ENCODE results near the gene CFAP69.
"Not testable (repeated sequence)": the region's sequence is repeated elsewhere in the genome, so short reads cannot be mapped to it uniquely, and the experiment has no call there.

CFAP69 gene

DNA sequence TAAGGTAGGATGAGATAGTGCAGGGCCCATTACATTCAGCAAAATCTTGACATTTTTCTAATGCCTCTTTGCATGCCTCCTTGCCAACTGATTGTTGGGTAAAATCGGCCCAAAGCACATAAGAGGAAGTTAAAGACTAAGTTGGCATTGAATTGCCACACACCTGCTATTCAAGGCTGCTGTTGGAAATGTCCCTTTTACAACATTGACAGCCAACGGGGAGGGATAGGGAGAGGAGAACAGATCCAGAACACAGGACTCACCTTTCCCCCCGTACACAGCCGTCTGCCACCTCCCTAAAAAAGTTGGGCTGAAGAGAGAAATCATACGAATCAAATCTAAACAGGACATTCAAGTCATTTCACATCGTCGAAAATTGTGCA lies 75.4 kb downstream of the CFAP69 start:
- peaks cover 4% of the 10 kb centered on the region for H3K4me1 Mint-ChIP-seq
- DNase-seq (no peak), ATAC-seq (no peak)
- H3K36me3 Mint-ChIP-seq (ENCODE audit: low read depth): no peaks in the 10 kb centered on the region
- H3K27ac Mint-ChIP-seq: no peak overlapping the region
- H3K27me3 Mint-ChIP-seq: peaks cover 53% of the 10 kb centered on the region
- H3K4me3 Mint-ChIP-seq: no peak overlapping the region
- no peaks in the 10 kb centered on the region for H3K9me3 Mint-ChIP-seq

DNA sequence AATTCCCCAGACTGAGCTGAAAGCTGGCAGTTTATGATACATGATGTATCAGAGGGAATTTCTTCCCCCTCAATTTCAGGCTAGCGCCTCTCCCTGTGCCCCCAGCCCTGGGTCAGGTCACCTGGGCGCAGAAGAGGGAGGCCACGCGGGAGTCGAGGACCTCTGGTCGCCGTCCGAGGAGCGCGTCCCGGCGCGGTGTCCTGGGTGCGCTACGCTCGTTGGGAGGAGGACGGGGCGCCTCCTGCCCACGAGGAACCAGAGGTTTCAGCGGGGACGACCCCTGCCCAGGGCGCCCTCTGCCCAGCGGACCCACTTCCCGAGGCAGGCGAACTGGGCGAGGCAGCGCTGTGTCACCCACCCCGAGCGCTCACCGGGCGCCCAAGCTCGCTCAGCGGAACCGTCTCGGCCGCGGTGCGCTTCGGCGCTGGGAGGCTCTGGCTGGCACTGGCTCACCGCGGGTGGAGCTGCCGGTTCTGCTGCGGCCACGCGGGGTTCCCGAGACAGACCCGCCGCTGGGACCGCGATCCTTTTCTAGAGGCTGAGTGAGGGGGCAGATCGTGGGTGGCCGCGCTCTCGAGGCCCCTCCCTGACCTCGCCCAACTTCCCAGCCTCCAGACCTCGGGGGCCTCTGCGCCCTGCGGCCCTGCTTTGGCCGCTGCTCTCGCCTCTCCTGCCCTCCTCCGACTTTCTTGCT lies 76.0 kb downstream of the CFAP69 start, which contains the start of gene FAM237B:
FAM237B (minus strand) TSS at position 504 of the 694 bp plus-strand sequence. CDS start 1,556 bp downstream, outside the sequence.
- ATAC-seq: no peak
- Mint-ChIP-seq H3K36me3 (ENCODE audit: low read depth) (no peaks in the 10 kb centered on the region), H3K27ac (no peak within 1 kb of the TSS), H3K4me1 (peaks cover 4% of the 10 kb centered on the region), H3K4me3 (no peak within 1 kb of the TSS), H3K9me3 (no peaks in the 10 kb centered on the region), H3K27me3 (peaks cover 53% of the 10 kb centered on the region)
- no peak for DNase-seq

DNA sequence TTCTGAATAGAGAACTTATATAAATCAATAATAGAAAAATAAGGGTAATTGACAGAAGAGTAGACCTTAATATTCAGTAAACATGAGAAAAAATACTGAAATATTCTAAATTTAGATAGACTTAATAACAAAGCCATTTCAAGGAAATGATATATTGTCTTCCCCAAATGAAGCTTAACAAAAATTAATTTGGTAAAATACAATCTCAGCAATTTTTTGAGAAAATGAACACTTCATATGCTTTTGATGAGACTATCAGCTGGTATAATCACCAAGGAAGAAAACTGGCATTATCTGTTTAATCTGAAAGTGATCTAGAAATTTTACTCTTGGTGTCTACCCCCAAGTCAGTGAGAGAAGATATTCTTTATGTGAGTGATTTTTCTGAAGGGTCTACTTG lies 77.9 kb downstream of the CFAP69 start:
- ATAC-seq: no peak
- Mint-ChIP-seq H3K4me1 (peaks cover 4% of the 10 kb centered on the region), H3K9me3 (no peaks in the 10 kb centered on the region), H3K27ac (no peak overlapping the region), H3K27me3 (peaks cover 43% of the 10 kb centered on the region), H3K4me3 (no peak overlapping the region), H3K36me3 (ENCODE audit: low read depth) (no peaks in the 10 kb centered on the region)
- DNase-seq: no peak

DNA sequence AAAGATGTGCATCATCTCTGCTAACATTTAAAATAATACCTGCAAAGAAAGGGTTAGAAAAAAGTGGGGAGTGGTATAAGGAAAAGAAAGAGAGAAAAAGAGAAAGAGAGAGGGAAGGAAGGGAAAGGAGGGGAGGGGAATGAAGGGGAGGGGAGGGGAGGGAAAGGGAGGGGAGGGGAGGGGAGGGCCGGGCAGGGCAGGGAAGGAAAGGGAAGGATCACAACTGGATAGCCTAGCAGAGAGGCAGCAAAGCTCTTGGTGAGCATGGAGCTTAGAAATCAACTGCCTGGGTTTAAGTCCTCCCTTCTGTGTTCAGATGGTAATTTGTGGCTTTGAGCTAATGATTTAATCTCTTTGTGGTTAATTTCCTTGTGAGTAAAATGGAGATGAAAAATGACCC lies 81.5 kb downstream of the CFAP69 start:
- DNase-seq: no peak
- Mint-ChIP-seq H3K4me3 (no peak overlapping the region), H3K27ac (no peak overlapping the region), H3K9me3 (no peaks in the 10 kb centered on the region), H3K4me1 (peaks cover 1% of the 10 kb centered on the region), H3K27me3 (peaks cover 20% of the 10 kb centered on the region), H3K36me3 (ENCODE audit: low read depth) (no peaks in the 10 kb centered on the region)
- ATAC-seq: no peak

DNA sequence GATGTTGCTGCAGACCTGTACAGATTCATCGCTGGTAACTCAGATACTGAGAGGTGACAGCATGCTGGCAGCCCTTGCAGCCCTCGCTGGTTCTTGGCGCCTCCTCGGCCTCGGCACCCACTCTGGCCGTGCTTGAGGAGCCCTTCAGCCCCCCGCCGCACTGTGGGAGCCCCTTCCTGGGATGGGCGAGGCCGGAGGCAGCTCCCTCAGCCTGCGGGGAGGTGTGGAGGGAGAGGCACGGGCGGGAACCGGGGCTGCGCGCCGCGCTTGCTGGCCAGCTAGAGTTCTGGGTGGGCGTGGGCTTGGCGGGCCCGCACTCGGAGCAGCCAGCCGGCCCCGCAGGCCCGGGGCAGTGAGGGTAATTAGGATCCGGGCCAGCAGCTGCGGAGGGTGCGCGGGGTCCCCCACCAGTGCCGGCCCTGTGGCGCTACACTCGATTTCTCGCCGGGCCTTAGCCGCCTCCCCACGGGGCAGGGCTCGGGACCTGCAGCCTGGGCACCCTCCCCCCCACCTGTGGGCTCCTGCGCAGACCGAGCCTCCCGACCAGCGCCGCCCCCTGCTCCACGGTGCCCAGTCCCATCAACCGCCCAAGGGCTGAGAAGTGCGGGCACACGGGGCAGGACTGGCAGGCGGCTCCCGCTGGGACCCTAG lies 89.3 kb downstream of the CFAP69 start:
- H3K4me3 Mint-ChIP-seq: no peak overlapping the region
- H3K9me3 Mint-ChIP-seq: no peaks in the 10 kb centered on the region
- H3K4me1 Mint-ChIP-seq: no peaks in the 10 kb centered on the region
- DNase-seq (no peak), ATAC-seq (no peak)
- no peaks in the 10 kb centered on the region for H3K36me3 Mint-ChIP-seq (ENCODE audit: low read depth)
- peaks cover 4% of the 10 kb centered on the region for H3K27me3 Mint-ChIP-seq
- no peak overlapping the region for H3K27ac Mint-ChIP-seq

DNA sequence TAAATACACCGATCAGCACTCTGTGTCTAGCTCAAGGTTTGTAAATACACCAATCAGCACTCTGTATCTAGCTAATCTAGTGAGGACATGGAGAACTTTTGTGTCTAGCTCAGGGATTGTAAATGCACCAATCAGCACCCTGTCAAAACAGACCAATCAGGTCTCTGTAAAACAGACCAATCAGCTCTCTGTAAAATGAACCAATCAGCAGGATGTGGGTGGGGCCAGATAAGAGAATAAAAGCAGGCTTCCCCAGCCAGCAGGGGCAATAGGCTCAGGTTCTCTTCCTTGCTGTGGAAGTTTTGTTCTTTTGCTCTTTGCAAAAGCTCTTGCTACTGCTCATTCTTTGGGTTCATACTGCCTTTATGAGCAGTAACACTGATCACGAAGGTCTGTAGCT lies 90.0 kb downstream of the CFAP69 start:
- H3K4me3 Mint-ChIP-seq; ATAC-seq; H3K4me1 Mint-ChIP-seq; DNase-seq; H3K9me3 Mint-ChIP-seq; H3K27me3 Mint-ChIP-seq; H3K27ac Mint-ChIP-seq; H3K36me3 Mint-ChIP-seq (ENCODE audit: low read depth): not testable (repeated sequence)

DNA sequence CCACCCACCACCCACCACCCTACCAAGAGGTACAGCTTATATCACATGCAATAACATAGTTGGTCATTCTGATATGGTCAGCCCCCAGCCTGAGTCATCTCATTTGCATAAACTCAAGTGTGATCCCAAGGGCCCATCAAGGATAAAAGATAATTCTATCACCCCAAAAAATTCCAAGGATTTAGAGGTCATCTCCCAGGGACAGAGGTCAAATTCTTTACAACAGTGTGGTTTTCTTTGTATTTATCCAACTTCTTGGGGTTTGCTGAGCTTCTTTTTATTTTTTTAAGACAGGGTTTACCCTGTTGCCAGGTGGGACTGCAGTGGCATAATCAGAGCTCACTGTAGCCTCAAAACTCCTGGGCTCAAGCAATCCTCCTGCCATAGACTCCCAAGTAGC lies 92.1 kb downstream of the CFAP69 start:
- Mint-ChIP-seq H3K4me1 (no peaks in the 10 kb centered on the region), H3K27ac (no peak overlapping the region), H3K36me3 (ENCODE audit: low read depth) (no peaks in the 10 kb centered on the region), H3K9me3 (no peaks in the 10 kb centered on the region), H3K4me3 (no peak overlapping the region), H3K27me3 (peaks cover 2% of the 10 kb centered on the region)
- ATAC-seq: no peak
- DNase-seq: no peak

DNA sequence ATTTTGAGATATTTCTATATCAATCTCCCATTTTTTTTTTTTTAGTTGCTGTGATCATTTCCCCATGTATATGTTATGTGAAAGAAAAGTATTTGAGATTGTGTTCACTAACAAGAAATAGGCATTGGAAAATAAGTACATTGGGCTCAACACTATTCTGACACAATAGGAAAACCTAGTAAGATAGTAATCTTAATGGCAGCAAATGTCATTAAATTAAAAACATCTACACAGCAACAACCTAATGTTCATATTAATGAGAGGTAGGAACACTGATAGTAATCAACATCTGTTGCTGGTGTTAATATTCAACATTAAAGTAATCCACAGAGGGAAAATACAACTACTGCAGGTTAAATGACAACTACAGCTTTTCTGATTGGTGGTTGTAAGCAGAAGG lies 100.0 kb downstream of the CFAP69 start:
- H3K27ac Mint-ChIP-seq: peak overlapping the region; percentile 96
- DNase-seq (no peak), ATAC-seq (no peak)
- peaks cover 4% of the 10 kb centered on the region for H3K9me3 Mint-ChIP-seq
- H3K4me1 Mint-ChIP-seq: peaks cover 38% of the 10 kb centered on the region
- H3K36me3 Mint-ChIP-seq (ENCODE audit: low read depth): peaks cover 17% of the 10 kb centered on the region
- peak overlapping the region; percentile 90 for H3K4me3 Mint-ChIP-seq
- peaks cover 1% of the 10 kb centered on the region for H3K27me3 Mint-ChIP-seq

DNA sequence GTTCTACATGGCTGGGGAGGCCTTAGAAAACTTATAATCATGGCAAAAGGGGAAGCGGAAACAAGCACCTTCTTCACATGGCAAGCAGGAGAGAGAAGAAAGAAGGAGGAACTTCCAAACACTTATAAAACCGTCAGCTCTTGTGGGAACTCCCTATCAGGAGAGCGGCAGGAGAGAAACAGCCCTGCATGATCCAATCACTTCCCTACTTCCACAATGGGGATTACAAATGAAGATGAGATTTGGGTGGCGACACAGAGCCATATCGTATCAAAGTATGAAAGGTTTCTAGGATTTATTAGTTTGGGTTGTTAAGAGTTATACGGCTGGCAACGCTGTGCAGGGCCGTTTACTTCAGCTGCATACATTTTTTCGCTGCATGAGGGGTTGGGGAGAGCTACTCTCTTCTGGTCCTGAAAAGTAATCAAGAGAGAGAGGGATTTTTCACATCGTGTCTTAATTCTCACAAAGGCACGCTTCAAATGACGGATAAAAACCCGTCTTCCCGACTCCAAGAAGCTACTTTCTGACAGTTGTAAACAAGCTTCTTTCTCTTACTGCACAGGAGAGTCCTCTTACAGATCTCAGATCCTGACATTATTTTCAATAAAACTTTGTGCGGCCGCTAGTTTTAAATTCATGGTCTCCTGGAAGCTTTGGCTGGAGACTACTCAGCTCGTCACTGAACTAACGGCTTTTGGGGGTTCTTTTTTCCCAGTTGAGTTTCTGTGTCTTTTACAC lies 100.8 kb downstream of the CFAP69 start:
- ATAC-seq: no peak
- Mint-ChIP-seq H3K4me3 (peak overlapping the region; percentile 90), H3K9me3 (peaks cover 4% of the 10 kb centered on the region), H3K27me3 (peaks cover 1% of the 10 kb centered on the region), H3K27ac (peak overlapping the region; percentile 96), H3K4me1 (peaks cover 44% of the 10 kb centered on the region), H3K36me3 (ENCODE audit: low read depth) (peaks cover 23% of the 10 kb centered on the region)
- no peak for DNase-seq

DNA sequence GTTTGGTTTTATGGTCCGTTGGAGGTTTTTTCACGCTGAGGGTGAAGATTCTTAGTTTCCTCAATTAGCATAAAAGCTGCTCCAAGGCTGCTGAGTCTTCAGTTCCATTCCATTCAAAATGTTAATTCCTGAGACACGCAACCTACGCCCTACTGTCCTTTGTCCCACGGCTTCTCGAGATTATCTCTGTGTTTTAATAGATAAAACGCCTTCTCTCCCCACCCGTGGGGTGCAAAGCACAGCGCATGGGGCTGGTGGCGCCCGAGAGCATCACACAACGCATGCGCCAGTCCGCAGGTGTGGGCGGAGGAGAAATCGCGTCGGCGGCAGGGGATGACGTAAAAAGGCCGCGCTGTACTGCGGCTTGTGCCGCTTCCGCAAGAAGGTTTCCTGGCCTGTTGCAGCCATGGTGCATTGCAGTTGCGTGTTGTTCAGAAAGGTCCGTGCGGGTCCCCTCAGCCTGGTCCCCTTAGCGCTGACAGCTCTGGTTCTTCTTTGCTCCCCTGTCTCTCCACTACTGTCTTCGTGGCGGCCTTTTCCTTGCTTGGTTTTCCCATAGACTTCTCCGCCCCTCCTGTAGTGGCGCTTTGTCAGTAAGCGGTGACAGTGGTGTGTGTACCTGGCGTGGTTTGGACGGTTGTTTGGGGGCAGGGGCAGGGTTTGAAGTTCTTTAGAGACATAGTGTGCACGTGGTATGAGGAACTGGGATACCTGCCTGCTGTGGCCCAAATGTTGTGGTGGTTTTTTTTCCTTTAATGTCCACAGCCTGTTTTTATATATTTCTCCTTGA lies 101.6 kb downstream of the CFAP69 start, which contains the start of gene GTPBP10:
GTPBP10 (plus strand) TSS at position 381 of the 790 bp plus-strand sequence; CDS start at position 407, 26 bp downstream.
- DNase-seq: peak; percentile 96
- peaks cover 48% of the 10 kb centered on the region for H3K4me1 Mint-ChIP-seq
- H3K36me3 Mint-ChIP-seq (ENCODE audit: low read depth): peaks cover 24% of the 10 kb centered on the region

DNA sequence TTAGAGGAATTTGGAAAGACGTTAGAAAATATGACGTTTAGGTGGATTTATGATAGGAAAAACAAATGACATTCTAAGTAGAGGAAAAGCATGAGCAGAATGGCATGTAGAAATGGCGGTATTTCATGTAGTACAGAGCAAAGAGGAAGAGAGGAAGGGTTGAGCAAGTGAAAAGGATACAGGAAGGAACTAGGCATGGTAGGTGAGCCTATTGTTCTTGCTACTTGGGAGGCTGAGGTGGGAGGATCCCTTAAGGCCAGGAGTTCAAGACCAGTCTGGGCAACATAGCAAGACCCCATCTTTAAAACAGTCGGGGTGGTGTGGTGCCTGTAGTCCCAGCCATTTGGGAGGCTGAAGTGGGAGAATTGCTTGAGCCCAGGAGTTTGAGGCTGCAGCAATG lies 102.8 kb downstream of the CFAP69 start:
- Mint-ChIP-seq H3K27me3 (peaks cover 1% of the 10 kb centered on the region), H3K4me1 (peaks cover 54% of the 10 kb centered on the region), H3K4me3 (peak overlapping the region; percentile 90), H3K36me3 (ENCODE audit: low read depth) (peaks cover 29% of the 10 kb centered on the region), H3K9me3 (peaks cover 4% of the 10 kb centered on the region), H3K27ac (peak overlapping the region; percentile 96)
- no peak for DNase-seq
- no peak for ATAC-seq

More for the DNA sequence above, 101.6 kb downstream of the CFAP69 start, which contains the start of gene GTPBP10:
- peak; percentile 87 for ATAC-seq
- Mint-ChIP-seq H3K9me3 (peaks cover 4% of the 10 kb centered on the region), H3K27ac (peak within 1 kb of the TSS; percentile 96), H3K27me3 (peaks cover 1% of the 10 kb centered on the region), H3K4me3 (peak within 1 kb of the TSS; percentile 90)

DNA sequence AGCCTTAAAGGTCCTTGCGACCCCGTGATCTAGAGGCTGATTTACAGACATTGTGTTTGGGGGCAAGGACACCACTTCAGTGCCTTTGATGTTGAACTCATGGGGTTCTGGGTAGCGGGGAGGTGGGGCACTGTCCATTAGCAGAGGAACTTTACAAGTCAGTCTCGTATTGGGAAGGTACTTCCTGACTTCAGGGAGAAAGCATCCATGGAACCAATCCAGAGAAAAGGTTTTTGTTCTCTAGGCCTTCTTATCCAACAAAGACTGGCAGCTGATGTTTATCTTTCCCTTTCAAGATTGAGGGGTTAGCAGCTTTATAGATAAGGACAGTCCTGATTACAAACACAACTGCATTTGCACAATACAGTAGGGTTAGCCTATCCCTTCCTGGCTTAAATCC lies 104.3 kb downstream of the CFAP69 start:
- DNase-seq (no peak), ATAC-seq (no peak)
- H3K4me3 Mint-ChIP-seq: no peak overlapping the region
- peaks cover 56% of the 10 kb centered on the region for H3K4me1 Mint-ChIP-seq
- H3K9me3 Mint-ChIP-seq: peaks cover 4% of the 10 kb centered on the region
- peaks cover 42% of the 10 kb centered on the region for H3K36me3 Mint-ChIP-seq (ENCODE audit: low read depth)
- H3K27me3 Mint-ChIP-seq: peaks cover 1% of the 10 kb centered on the region
- no peak overlapping the region for H3K27ac Mint-ChIP-seq

DNA sequence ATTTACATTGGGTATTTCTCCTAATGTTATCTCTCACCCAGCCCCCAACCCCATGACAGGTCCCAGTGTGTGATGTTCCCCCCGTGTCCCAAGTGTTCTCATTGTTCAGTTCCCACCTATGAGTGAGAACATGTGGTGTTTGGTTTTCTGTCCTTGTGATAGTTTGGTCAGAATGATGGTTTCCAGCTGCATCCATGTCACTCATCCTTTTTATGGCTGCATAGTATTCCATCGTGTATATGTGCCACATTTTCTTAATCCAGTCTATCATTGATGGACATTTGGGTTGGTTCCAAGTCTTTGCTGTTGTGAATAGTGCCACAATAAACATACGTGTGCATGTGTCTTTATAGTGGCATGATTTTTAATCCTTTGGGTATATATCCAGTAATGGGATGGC lies 105.1 kb downstream of the CFAP69 start:
- DNase-seq, ATAC-seq, H3K4me3 Mint-ChIP-seq, H3K27ac Mint-ChIP-seq, H3K27me3 Mint-ChIP-seq, H3K9me3 Mint-ChIP-seq: not testable (repeated sequence)
- peaks cover 56% of the 10 kb centered on the region for H3K4me1 Mint-ChIP-seq
- peaks cover 48% of the 10 kb centered on the region for H3K36me3 Mint-ChIP-seq (ENCODE audit: low read depth)

DNA sequence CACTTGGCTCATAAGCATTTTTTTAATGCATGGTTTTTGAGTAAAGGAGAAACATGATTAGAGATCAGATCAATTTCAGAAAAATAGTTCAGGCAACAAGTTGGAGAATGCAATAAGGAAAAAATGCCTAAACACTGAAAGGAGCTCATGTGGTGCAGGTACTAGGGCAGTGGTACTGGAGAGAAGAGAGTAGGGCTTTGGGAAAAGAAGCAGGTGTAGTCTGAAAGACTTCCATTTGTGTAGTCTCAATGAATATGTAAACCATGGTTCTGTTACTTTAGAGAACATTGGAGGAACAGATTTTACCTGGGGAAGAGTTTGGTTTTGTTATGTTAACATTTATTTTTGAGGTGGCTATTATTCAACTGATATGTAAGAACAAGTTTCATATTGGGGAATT lies 107.0 kb downstream of the CFAP69 start:
- no peak overlapping the region for H3K4me3 Mint-ChIP-seq
- H3K36me3 Mint-ChIP-seq (ENCODE audit: low read depth): peaks cover 64% of the 10 kb centered on the region
- ATAC-seq: no peak
- DNase-seq: no peak
- H3K4me1 Mint-ChIP-seq: peaks cover 36% of the 10 kb centered on the region
- peaks cover 14% of the 10 kb centered on the region for H3K9me3 Mint-ChIP-seq
- H3K27ac Mint-ChIP-seq: no peak overlapping the region
- H3K27me3 Mint-ChIP-seq: no peaks in the 10 kb centered on the region
